IPS-18a (cell line): Measurements from ENCODE around the gene RABAC1.
A peak's percentile ranks its signal among the peaks of the same experiment; 100 is the strongest.

Source experiments
- H3K27ac ChIP-seq: one replicate; pipeline ENCODE4 v1.5.1; 2013; ENCODE audit warnings: low read length
- H3K27me3 ChIP-seq: one replicate; pipeline ENCODE4 v1.6.1; 2013; ENCODE audit warnings: mild to moderate bottlenecking, low read length; ENCODE audit not compliant: control insufficient read depth, insufficient read depth
- H3K36me3 ChIP-seq: one replicate; pipeline ENCODE4 v1.6.1; 2013; ENCODE audit warnings: low read depth, low read length; ENCODE audit not compliant: control insufficient read depth
- H3K4me1 ChIP-seq: one replicate; pipeline ENCODE4 v1.6.1; 2013; ENCODE audit warnings: low read depth, low read length; ENCODE audit not compliant: control insufficient read depth
- H3K4me3 ChIP-seq: one replicate; pipeline ENCODE4 v1.5.1; 2013; ENCODE audit warnings: low read length
- H3K9ac ChIP-seq: one replicate; pipeline ENCODE4 v1.6.1; 2013; ENCODE audit warnings: mild to moderate bottlenecking, low read length, moderate library complexity
- H3K9me3 ChIP-seq: one replicate; pipeline ENCODE4 v1.6.1; 2013; ENCODE audit warnings: low read depth, low read length; ENCODE audit not compliant: control insufficient read depth

The RABAC1 gene

DNA sequence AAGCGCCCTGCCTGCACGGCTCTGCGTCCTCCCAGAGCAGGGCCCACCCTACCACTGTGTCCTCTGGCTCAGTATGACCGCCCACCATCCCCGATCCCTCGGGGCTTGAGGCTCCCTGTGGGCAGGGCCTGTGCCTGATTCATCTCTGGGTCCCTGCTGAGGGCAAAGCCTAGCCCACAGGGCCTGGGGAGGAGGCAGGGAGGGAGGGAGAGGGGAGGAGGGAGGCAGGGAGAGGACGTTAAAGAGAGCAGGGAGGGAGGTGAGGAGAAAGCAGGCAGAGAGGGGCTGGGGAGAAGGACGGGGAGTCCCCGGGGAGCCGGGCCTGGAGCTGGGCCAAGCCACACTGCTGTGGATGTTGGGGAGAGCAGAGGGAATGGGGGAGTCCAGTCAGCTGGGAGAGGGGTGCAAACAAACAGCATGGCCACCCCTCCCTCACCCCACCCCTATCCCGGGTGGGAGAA, 26.8 kb downstream of the RABAC1 start:
- Histone ChIP-seq H3K4me1 (peaks cover 4% of the 10 kb centered on the region), H3K9ac (no peak overlapping the region), H3K36me3 (no peaks in the 10 kb centered on the region), H3K27ac (no peak overlapping the region), H3K27me3 (peaks cover 100% of the 10 kb centered on the region), H3K9me3 (no peaks in the 10 kb centered on the region), H3K4me3 (no peak overlapping the region)

DNA sequence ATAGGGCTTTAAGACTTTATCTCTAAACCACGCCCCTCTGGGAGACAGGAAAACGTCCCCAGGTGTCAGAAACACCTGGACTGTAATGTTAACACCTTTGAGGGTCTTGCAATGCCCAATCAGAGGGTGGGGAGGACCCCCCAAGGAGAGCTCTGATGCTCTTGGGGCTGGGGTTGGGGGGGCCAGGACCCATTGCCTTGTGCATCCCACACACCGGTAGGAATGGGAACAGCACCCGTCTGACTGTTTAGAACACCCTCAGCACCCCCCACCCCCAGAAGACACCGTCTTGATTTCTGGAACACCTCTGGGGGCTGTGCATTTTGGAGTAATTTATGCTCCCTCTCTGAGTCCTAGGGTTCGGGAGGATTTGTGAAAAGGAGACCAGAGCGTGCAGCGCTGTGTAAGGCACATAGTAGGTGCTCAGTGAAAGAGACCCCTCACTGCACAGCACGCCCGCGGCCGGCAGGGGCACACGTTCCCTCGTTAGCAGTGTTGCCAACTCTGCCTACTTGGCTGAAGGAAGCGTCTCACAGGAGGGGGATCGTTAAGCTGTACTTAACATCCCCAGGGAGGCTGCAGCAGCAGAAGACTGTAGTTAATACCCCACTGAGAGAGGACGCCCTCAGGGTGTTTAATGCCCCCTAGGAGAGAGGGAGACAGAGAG, 28.1 kb downstream of the RABAC1 start:
- Histone ChIP-seq H3K27ac (no peak overlapping the region), H3K9ac (no peak overlapping the region), H3K27me3 (peaks cover 100% of the 10 kb centered on the region), H3K9me3 (no peaks in the 10 kb centered on the region), H3K36me3 (no peaks in the 10 kb centered on the region), H3K4me3 (peak overlapping the region; percentile 19), H3K4me1 (peaks cover 4% of the 10 kb centered on the region)

DNA sequence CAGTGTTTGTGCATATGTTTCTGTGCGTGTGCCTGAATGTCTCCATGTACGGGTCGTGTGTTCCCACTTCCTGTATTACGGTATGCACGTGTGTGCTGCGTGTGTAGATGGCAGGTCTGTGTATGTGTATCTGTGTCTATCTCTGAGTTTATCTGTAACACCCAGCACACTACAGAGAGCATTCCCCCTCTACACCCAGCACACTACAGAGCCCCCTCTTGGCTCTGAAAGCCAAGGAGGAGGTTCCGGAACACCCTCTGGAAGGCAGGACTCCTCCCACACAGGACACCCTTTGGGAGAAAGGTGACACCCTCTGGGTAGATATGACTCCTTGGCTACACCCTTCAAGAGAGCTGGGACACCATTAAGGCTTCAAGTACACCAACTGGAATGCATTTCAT, 28.8 kb downstream of the RABAC1 start:
- no peak overlapping the region for H3K4me3 ChIP-seq
- no peaks in the 10 kb centered on the region for H3K36me3 ChIP-seq
- peaks cover 4% of the 10 kb centered on the region for H3K4me1 ChIP-seq
- no peak overlapping the region for H3K9ac ChIP-seq
- no peaks in the 10 kb centered on the region for H3K9me3 ChIP-seq
- no peak overlapping the region for H3K27ac ChIP-seq
- peaks cover 100% of the 10 kb centered on the region for H3K27me3 ChIP-seq

DNA sequence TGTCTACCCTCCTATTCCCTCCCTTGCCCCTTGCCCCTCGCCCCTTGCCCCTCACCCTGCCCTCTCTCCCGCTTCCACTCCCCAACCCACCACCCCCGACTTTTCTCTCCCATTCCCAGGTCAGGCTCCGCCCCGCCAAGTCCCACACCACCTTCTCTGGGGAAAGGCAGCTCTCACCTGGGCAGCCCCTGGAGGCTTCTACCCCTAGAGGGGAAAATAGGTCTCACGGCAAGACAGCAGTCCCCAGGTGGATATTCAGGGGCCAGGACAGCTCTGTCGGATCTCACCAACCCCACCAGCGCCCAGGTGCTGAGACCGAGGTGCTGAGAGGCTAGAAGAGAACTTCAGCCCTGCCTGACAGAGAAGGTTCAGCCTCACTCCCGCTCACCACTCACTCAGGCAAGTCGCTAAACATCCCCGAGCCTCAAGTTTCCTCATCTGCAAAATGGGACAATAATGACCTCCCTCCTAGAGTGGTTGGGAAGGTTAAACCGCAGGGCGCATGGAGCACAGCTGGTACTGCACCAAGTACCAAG, 29.5 kb downstream of the RABAC1 start:
- no peaks in the 10 kb centered on the region for H3K9me3 ChIP-seq
- no peak overlapping the region for H3K4me3 ChIP-seq
- H3K4me1 ChIP-seq = peaks cover 4% of the 10 kb centered on the region
- H3K27ac ChIP-seq = no peak overlapping the region
- no peaks in the 10 kb centered on the region for H3K36me3 ChIP-seq
- no peak overlapping the region for H3K9ac ChIP-seq
- peaks cover 100% of the 10 kb centered on the region for H3K27me3 ChIP-seq

DNA sequence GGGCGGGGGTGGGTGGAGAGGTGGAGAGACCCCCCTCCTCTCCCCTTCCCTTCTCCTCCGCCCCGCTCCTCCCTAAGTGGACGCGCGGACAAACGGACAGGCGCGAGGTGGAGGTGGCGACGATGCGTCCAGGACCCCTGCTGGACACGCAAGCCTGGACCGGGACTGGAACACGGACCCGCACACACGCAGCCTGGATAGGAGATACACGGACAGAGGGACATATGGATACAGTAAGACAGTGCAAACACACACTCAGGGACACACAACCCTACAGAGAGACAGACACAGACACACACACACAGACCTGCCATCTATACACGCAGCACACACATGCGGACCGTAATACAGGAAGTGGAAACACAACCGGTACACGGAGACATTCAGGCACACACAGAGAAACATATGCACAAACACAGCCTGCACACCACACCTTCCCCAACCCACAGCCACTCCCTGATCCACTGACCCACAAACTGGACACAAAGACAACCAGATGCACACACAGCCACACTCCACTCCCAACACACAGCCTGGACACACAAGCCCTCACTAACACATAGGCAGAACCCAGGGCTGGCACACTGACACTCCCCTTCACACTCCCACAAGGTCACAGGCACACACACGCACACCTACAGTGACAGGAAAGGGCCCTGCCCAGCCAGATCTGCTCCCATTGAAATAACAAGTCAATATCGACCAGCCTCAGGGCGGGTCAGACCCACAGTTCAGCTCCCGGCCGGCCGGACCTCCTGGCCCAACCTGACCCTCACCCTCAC, 30.2 kb downstream of the RABAC1 start:
- Histone ChIP-seq H3K36me3 (no peaks in the 10 kb centered on the region), H3K27ac (no peak overlapping the region), H3K9ac (no peak overlapping the region), H3K4me3 (no peak overlapping the region), H3K9me3 (no peaks in the 10 kb centered on the region), H3K27me3 (peaks cover 100% of the 10 kb centered on the region), H3K4me1 (peaks cover 4% of the 10 kb centered on the region)

DNA sequence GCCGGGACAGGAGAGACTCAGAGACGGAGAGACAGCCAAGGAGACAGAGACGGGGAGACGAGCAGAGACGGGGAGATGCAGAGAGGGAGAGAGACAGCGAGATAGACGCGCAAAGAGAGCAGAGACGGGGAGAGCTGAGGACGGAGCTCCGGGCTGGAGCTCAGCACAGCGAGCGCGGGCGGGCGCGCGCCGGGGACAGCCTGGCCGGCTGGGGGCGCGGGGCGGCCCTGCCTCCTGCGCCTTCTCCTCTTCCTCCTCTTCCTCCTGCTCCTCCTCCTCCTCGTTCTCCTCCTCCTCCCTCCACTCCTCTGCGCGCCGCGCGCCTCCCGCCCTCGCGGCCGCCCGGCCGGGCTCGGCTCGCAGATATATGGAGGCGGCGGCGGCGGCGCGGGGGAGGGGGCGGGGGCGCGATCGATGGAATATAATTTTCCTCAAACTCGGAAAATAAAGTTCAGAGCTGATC, 30.9 kb downstream of the RABAC1 start, which contains the start of gene ERFL:
TSS of gene ERFL (minus strand) at position 229 of the 463 bp plus-strand sequence. CDS start 15,530 bp downstream, outside the sequence.
- Histone ChIP-seq H3K36me3 (no peaks in the 10 kb centered on the region), H3K27me3 (peaks cover 99% of the 10 kb centered on the region), H3K4me3 (peak within 1 kb of the TSS; percentile 49), H3K27ac (no peak within 1 kb of the TSS), H3K9me3 (no peaks in the 10 kb centered on the region), H3K4me1 (peaks cover 4% of the 10 kb centered on the region), H3K9ac (no peak within 1 kb of the TSS)

DNA sequence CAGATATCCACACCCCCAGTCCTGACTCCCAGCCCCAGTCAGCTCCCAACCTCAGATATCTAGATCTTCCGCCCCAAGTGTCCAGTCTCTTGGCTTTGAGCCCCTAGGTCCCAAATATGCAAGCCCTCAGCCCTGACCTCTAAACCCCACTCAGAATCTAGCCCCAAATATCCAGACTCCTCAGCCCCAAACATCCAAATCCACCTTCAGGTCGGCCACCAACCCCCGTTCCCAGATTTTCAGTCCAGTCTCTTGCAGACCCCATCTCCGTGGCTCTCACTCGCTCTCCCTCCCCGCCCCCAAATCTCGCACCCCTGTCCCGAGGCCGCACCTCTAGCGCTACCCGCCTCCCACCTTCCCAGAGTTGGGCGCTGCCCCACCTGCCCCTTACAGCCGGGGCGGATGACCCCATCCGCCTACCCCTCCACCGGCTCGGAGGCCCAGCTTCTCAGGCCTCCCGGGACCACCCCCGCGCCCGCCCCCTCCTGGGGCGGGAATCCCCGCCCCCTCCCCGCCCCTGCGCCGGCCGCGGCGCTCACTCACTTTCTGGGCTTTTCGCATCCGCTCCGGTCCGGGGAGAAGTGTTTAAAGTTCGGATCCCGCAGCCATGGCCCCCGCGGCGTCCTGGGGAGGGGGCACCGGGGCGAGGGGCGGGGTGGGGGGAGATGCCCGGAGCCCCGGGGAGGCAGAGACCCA, 31.5 kb downstream of the RABAC1 start:
- H3K4me3 ChIP-seq = peak overlapping the region; percentile 49
- no peak overlapping the region for H3K27ac ChIP-seq
- H3K9me3 ChIP-seq = no peaks in the 10 kb centered on the region
- peaks cover 99% of the 10 kb centered on the region for H3K27me3 ChIP-seq
- peaks cover 4% of the 10 kb centered on the region for H3K4me1 ChIP-seq
- H3K9ac ChIP-seq = no peak overlapping the region
- H3K36me3 ChIP-seq = no peaks in the 10 kb centered on the region

DNA sequence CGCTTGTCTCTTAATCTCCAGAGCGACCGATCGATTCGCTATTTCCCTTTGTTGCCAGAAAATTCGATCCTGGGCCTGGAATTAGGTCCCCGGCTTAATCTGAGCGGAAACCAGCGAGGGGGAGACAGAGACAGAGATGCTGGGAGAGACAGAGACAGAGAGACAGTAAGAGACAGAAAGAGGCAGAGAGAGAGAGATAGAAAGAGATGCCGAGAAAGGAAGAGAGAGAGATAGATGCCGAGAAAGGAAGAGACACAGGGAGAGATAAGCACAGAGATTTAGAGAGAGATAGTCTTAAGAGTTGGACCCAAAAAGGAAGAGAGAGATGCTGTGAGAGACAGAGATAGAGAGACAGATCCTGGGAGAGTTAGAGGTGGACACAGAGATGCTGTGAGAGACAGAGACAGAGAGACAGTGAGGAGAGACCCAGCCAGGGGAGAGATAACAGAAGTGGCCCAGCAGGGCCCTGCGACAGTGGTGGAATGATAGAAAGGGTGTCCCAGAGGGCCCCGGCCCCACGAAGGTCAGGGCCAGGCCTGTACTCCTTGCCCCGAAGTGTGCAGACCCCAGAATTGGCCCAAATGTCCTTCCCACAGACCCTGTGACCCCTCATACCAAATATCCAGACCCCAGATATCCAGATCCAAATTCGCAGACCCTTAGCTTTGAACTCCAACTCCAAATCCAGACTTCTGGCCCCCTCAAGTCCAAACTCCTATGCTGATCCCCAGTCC, 32.2 kb downstream of the RABAC1 start:
- Histone ChIP-seq H3K4me3 (no peak overlapping the region), H3K27me3 (peaks cover 99% of the 10 kb centered on the region)

DNA sequence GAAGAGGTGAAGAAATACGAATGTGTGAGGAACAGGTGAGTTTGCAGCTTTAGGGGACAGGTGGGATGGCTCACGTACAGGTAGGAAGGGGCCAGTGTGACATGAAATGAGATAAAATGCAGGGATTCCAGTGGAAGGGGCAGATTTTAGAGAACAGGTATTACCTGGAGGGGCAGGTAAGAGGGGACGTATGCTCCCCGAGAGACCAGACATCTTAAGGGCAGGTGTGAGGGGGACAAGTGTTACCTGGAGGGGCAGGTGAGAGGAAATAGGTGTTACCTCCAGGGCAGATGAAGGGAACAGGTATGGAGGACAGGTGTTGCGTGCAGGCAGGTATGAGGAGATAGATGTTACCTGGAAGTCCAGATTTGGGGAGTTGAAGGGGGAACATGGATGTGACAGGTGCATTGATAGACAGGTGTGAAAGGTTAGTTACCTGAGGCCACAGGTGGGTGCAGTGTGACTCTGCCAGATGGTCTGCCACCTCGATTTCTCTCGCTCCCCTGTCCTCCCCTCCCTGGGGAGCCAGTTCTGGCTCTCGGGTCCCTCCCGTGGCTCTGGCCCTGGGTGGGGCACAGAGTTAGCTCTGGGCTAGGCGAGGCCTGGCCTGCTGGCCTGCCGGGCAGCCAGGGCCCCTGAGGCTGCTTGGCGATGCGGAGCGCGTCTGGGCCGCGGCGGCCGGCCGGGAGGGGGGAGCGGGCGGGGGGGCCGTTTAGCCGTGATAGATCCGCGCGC, 32.9 kb downstream of the RABAC1 start:
- H3K9me3 ChIP-seq = no peaks in the 10 kb centered on the region
- no peak overlapping the region for H3K27ac ChIP-seq
- H3K27me3 ChIP-seq = peaks cover 99% of the 10 kb centered on the region
- H3K4me3 ChIP-seq = no peak overlapping the region
- H3K36me3 ChIP-seq = no peaks in the 10 kb centered on the region
- peaks cover 3% of the 10 kb centered on the region for H3K4me1 ChIP-seq
- no peak overlapping the region for H3K9ac ChIP-seq

More for the DNA sequence above, 32.2 kb downstream of the RABAC1 start:
- Histone ChIP-seq H3K9ac (no peak overlapping the region), H3K36me3 (no peaks in the 10 kb centered on the region), H3K4me1 (peaks cover 6% of the 10 kb centered on the region), H3K9me3 (no peaks in the 10 kb centered on the region), H3K27ac (no peak overlapping the region)

DNA sequence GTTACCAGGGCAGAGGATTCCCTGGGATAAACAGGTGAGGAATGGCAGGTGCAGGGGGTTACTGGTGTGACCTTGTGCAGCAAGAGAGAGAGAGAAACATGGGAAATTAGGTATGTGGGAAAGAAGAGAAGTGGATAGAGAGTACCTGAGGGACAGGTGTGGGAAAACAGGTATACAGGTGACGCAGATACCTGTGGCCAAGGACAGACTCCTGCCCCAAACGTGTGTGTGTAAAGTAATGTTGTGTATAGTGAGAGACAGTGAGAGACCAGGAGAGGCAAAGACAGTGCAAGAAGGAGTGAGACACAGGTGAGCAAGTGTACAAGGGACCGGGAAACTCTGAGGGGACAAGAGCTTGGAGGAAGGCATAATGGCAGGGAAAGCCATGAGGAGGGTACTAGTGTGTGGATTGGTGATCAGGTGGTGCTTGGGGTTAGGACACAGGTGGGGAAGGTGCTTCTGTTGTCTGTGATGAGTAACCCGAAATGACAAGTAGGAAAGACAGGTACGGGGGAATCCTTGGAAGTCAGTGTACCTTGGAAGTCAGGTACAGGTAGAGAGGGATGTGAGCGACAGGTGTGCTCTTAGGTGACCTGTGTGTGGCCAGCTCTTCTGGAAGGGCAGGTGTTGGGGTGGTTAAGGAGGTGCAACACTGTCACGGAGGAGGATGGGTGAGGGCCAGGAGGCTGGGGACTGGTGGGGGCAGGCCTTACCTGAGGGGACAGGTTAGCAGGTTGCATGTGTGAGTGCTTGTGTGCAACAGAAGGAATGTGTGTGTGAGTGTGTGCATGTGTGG, 33.7 kb downstream of the RABAC1 start:
- no peak overlapping the region for H3K27ac ChIP-seq
- H3K27me3 ChIP-seq = peaks cover 99% of the 10 kb centered on the region
- H3K9me3 ChIP-seq = no peaks in the 10 kb centered on the region
- no peak overlapping the region for H3K9ac ChIP-seq
- peaks cover 3% of the 10 kb centered on the region for H3K4me1 ChIP-seq
- no peak overlapping the region for H3K4me3 ChIP-seq
- no peaks in the 10 kb centered on the region for H3K36me3 ChIP-seq
